HCT116 (cell line): ENCODE measurements around the gene LRP11. TPM values are rescaled to one million over a fixed set of nuclear protein-coding genes. Genes with fewer than 3 reads are reported as not detected.

Source experiments
- ATAC-seq: fragments of 200-7000 bp; cut with Tn5 transposase; 2 replicates; pipeline ENCODE4 v1.9.1; 2020; ENCODE audit warnings: mild to moderate bottlenecking, moderate library complexity
- BruUV-seq: library from RNA; stranded (reverse); fragments of 400-500 nt; replicated peaks from 2 replicates; lab custom pipeline; 2021; lab: Mats Ljungman, UMichigan
- CTCF ChIA-PET: fragments of 300-600 bp; sonication (Branson Sonifier 250); formaldehyde crosslinking; loops from one replicate; lab custom pipeline; 2021; ENCODE audit warnings: antibody characterized with exemption; lab: Charles Lee
- POLR2A ChIA-PET: fragments of 300-600, 350-600 bp; sonication (Branson Sonifier 250); formaldehyde crosslinking; loops from one replicate; lab custom pipeline; 2021; ENCODE audit warnings: antibody characterized with exemption; lab: Charles Lee
- RAD21 ChIA-PET, 2 experiments: fragments of 300-600 bp; sonication (Branson Sonifier 250); formaldehyde crosslinking; loops; one replicate each; lab custom pipeline; 2023; ENCODE audit warnings: low total read pairs in 2 of 2; ENCODE audit not compliant: uncharacterized antibody in 2 of 2, unreplicated experiment in 2 of 2, low non-redundant PET in 1 of 2; lab: Charles Lee
- DNase-seq: peaks from one replicate; pipeline ENCODE4 v3.0.0-alpha.2; 2010; ENCODE audit warnings: low read depth, low spot score
- H2AFZ ChIP-seq: fragments of 200-600 bp; shearing (Covaris generic), sonication (generic); 2 replicates; pipeline ENCODE4 v1.6.1; 2017; ENCODE audit warnings: low read depth, mixed run types, mixed read lengths, antibody characterized with exemption, low read length; ENCODE audit not compliant: poor library complexity, severe bottlenecking
- H3K27ac ChIP-seq: 2 replicates; pipeline ENCODE4 v1.5.1; 2012; ENCODE audit warnings: low read depth, low read length
- H3K27me3 ChIP-seq: fragments of 200-600 bp; sonication (generic); 2 replicates; pipeline ENCODE4 v1.6.1; 2016; ENCODE audit warnings: mixed run types, low read length, mixed read lengths; ENCODE audit not compliant: insufficient read depth
- H3K36me3 ChIP-seq, 2 experiments: fragments of 200-500 bp in 1 of 2; fragments of 200-600 bp in 1 of 2; sonication (Bioruptor generic) in 1 of 2; sonication (generic) in 1 of 2; 2 replicates each; pipeline versions ENCODE4 v1.5.1 to v1.6.1; 2014 to 2016; ENCODE audit warnings: low read length in 2 of 2, inconsistent platforms in 1 of 2, mixed read lengths in 1 of 2, mixed run types in 1 of 2; ENCODE audit not compliant: insufficient read depth in 2 of 2, control insufficient read depth in 1 of 2
- H3K4me1 ChIP-seq, 2 experiments: fragments of 200-600 bp in 1 of 2; sonication (generic) in 1 of 2; 2 replicates each; pipeline versions ENCODE4 v1.5.1 to v1.6.1; 2012 to 2017; ENCODE audit warnings: low read length in 2 of 2, inconsistent platforms in 1 of 2, mild to moderate bottlenecking in 1 of 2, mixed read lengths in 1 of 2, mixed run types in 1 of 2, moderate library complexity in 1 of 2; ENCODE audit not compliant: insufficient read depth in 2 of 2, control insufficient read depth in 1 of 2
- H3K4me2 ChIP-seq: fragments of 200-600 bp; sonication (generic); 2 replicates; pipeline ENCODE4 v1.6.1; 2017; ENCODE audit warnings: mixed run types, low read length, mixed read lengths
- H3K4me3 ChIP-seq, 2 experiments: fragments of 200-600 bp in 1 of 2; sonication (generic) in 1 of 2; replicated peaks in 1 of 2; 2 replicates each; pipeline ENCODE4 v1.5.1; 2011 to 2016; ENCODE audit warnings: low read length in 2 of 2, control low read depth in 1 of 2, low read depth in 1 of 2, mild to moderate bottlenecking in 1 of 2, mixed read lengths in 1 of 2, mixed run types in 1 of 2
- H3K79me2 ChIP-seq: fragments of 200-600 bp; sonication (generic); 2 replicates; pipeline ENCODE4 v1.6.1; 2017; ENCODE audit warnings: mild to moderate bottlenecking, mixed run types, low read length, moderate library complexity, mixed read lengths; ENCODE audit not compliant: insufficient read depth
- H3K9ac ChIP-seq: fragments of 200-600 bp; sonication (generic); 2 replicates; pipeline ENCODE4 v1.6.1; 2016; ENCODE audit warnings: low read length, mixed read lengths
- H3K9me2 ChIP-seq: fragments of 200-600 bp; sonication (generic), shearing (Covaris generic); 2 replicates; pipeline ENCODE4 v1.6.1; 2017; ENCODE audit warnings: mixed run types, mild to moderate bottlenecking, moderate library complexity; ENCODE audit not compliant: insufficient read depth
- H3K9me3 ChIP-seq, 2 experiments: fragments of 200-500 bp in 1 of 2; fragments of 200-600 bp in 1 of 2; sonication (Bioruptor generic) in 1 of 2; sonication (generic) in 1 of 2; 2 replicates each; pipeline ENCODE4 v1.6.1; 2014 to 2017; ENCODE audit warnings: low read length in 2 of 2, mixed read lengths in 2 of 2, inconsistent platforms in 1 of 2, low read depth in 1 of 2, mild to moderate bottlenecking in 1 of 2, mixed run types in 1 of 2, moderate library complexity in 1 of 2; ENCODE audit not compliant: control insufficient read depth in 1 of 2, insufficient read depth in 1 of 2
- H4K20me1 ChIP-seq: fragments of 200-600 bp; sonication (generic), shearing (Covaris generic); 2 replicates; pipeline ENCODE4 v1.6.1; 2017; ENCODE audit warnings: mixed run types, mild to moderate bottlenecking, moderate library complexity; ENCODE audit not compliant: insufficient read depth
- CBX3 ChIP-seq: IDR thresholded peaks from 2 replicates; pipeline ENCODE4 v1.6.1; 2012; ENCODE audit warnings: low read depth
- CEBPB ChIP-seq: IDR thresholded peaks from 2 replicates; pipeline ENCODE4 v1.6.1; 2012; ENCODE audit warnings: low read depth
- CTCF ChIP-seq, 3 experiments: fragments of 200-600 bp in 1 of 3; sonication (generic) in 1 of 3; IDR thresholded peaks in 2 of 3; conservative IDR thresholded peaks in 1 of 3; 2 replicates each; pipeline ENCODE4 v1.5.1; 2012 to 2017; ENCODE audit warnings: low read depth in 2 of 3, low read length in 2 of 3, antibody characterized with exemption in 1 of 3, borderline replicate concordance in 1 of 3, control low read depth in 1 of 3, mild to moderate bottlenecking in 1 of 3, mixed read lengths in 1 of 3, mixed run types in 1 of 3, moderate library complexity in 1 of 3; ENCODE audit not compliant: insufficient read depth in 1 of 3
- ELF1 ChIP-seq: IDR thresholded peaks from 2 replicates; pipeline ENCODE4 v1.6.1; 2012; ENCODE audit warnings: low read depth, borderline replicate concordance
- EZH2 ChIP-seq: fragments of 200-600 bp; sonication (generic); IDR thresholded peaks from 2 replicates; pipeline ENCODE4 v1.6.1; 2017; ENCODE audit warnings: antibody characterized with exemption, mixed run types
- EZH2phosphoT487 ChIP-seq: fragments of 200-600 bp; IDR thresholded peaks from 2 replicates; pipeline ENCODE4 v1.6.1; 2018; ENCODE audit warnings: antibody characterized with exemption, borderline replicate concordance
- FOSL1 ChIP-seq: IDR thresholded peaks from 2 replicates; pipeline ENCODE4 v1.6.1; 2012; ENCODE audit warnings: low read depth
- JUND ChIP-seq: IDR thresholded peaks from 2 replicates; pipeline ENCODE4 v1.6.1; 2012
- MAX ChIP-seq: IDR thresholded peaks from 2 replicates; pipeline ENCODE4 v1.6.1; 2012
- POLR2A ChIP-seq: IDR thresholded peaks from 2 replicates; pipeline ENCODE4 v1.7.0; 2011; ENCODE audit warnings: borderline replicate concordance; ENCODE audit not compliant: insufficient read depth, insufficient read length; ENCODE audit errors: extremely low read depth
- POLR2AphosphoS5 ChIP-seq: IDR thresholded peaks from 2 replicates; pipeline ENCODE4 v1.6.1; 2011; ENCODE audit warnings: mild to moderate bottlenecking, low read depth, low read length, moderate library complexity
- REST ChIP-seq: IDR thresholded peaks from 2 replicates; pipeline ENCODE4 v1.6.1; 2012; ENCODE audit warnings: low read depth
- SIN3A ChIP-seq: IDR thresholded peaks from 2 replicates; pipeline ENCODE4 v1.6.1; 2012; ENCODE audit warnings: low read depth
- SP1 ChIP-seq: IDR thresholded peaks from 2 replicates; pipeline ENCODE4 v1.6.1; 2012; ENCODE audit warnings: low read depth
- SRF ChIP-seq: IDR thresholded peaks from 2 replicates; pipeline ENCODE4 v1.6.1; 2012; ENCODE audit warnings: low read depth
- TCF7L2 ChIP-seq: IDR thresholded peaks from 2 replicates; pipeline ENCODE4 v1.7.0; 2011; ENCODE audit warnings: borderline replicate concordance, inconsistent platforms; ENCODE audit not compliant: insufficient read depth, insufficient read length; ENCODE audit errors: extremely low read depth
- YY1 ChIP-seq: IDR thresholded peaks from 2 replicates; pipeline ENCODE4 v1.6.1; 2011; ENCODE audit warnings: low read length, low read depth, moderate library complexity, mild to moderate bottlenecking; ENCODE audit not compliant: insufficient replicate concordance; ENCODE audit errors: extremely low read depth
- ZFX ChIP-seq: fragments of 450-650 bp; IDR thresholded peaks from 2 replicates; pipeline ENCODE4 v1.6.1; 2017
- intact Hi-C: fragments of 100-400 bp; cut with micrococcal nuclease; formaldehyde crosslinking; loops from 2 replicates; pipeline ENCODE4 v1.10.0; 2022
- total RNA-seq: library from RNA; stranded (reverse); gene quantifications from one replicate; pipeline ENCODE4 v1.2.1, GENCODE V29; 2021; ENCODE audit not compliant: unreplicated experiment

LRP11 gene
- total RNA-seq, 1 experiment from 2014 or later = 27.8 TPM

- Histone ChIP-seq H4K20me1 (no peaks in the 10 kb centered on the region), H2AFZ (no peak overlapping the region), H3K4me3 (no peak overlapping the region), H3K9me3 (no peaks in the 10 kb centered on the region; a peak in 1 of 4 replicates), H3K4me1 (no peaks in the 10 kb centered on the region), H3K27me3 (no peaks in the 10 kb centered on the region), H3K27ac (no peak overlapping the region), H3K36me3 (no peaks in the 10 kb centered on the region), H3K4me2 (no peak overlapping the region), H3K79me2 (no peaks in the 10 kb centered on the region), H3K9ac (no peak overlapping the region), H3K9me2 (no peaks in the 10 kb centered on the region)
- TF ChIP-seq ELF1 (no peak), EZH2phosphoT487 (no peak), POLR2AphosphoS5 (no peak), FOSL1 (no peak), CTCF (IDR thresholded peaks at IDR 0.05 in 2 of 3, conservative IDR thresholded peaks at IDR 0.05 in 1 of 3; ENCODE audit: borderline replicate concordance in 1 of 3, insufficient read depth in 1 of 3, low read depth in 2 of 3, low read length in 2 of 3) (no peak), JUND (no peak), YY1 (no peak), TCF7L2 (no peak), EZH2 (no peak), CEBPB (no peak), REST (no peak), MAX (no peak), SIN3A (no peak), SRF (no peak), ZFX (no peak), POLR2A (no peak), CBX3 (no peak), SP1 (no peak)
- ChIA-PET CTCF (no interaction called here), POLR2A (no interaction called here), RAD21 (no interaction called here)
- ATAC-seq (no peak), DNase-seq (no peak)
- intact Hi-C loops = no loop called here
- no TSS peak for BruUV-seq
These were observed 12.2 kb upstream of the LRP11 start for GRCh38 chr6:149876241-149876933.
